K562 (cell line): Measurements from ENCODE around the gene PKLR. TPM values are rescaled to one million over a fixed set of nuclear protein-coding genes. Genes with fewer than 3 reads are reported as not detected.

Experiments used
- GTF2E2 ChIP-seq: fragments of 200-800 bp; sonication (Bioruptor generic); IDR thresholded peaks from 2 replicates; pipeline ENCODE4 v1.6.1; 2016; ENCODE audit warnings: missing genetic modification characterization, missing compliant biosample characterization
- NFE2 ChIP-seq: IDR thresholded peaks from 2 replicates; pipeline ENCODE4 v1.6.1; 2014; ENCODE audit warnings: antibody characterized with exemption, low read depth
- RBM22 ChIP-seq: fragments of 200-400 bp; formaldehyde crosslinking; IDR thresholded peaks from 2 replicates; pipeline ENCODE4 v1.6.1; 2018; ENCODE audit warnings: low read length, low read depth; ENCODE audit not compliant: poor library complexity, severe bottlenecking
- ZBTB17 ChIP-seq: fragments of 450-650 bp; formaldehyde crosslinking; IDR thresholded peaks from 2 replicates; pipeline ENCODE4 v1.4.0; 2020; ENCODE audit warnings: mild to moderate bottlenecking
- polyA plus RNA-seq, 8 experiments: library from polyadenylated mRNA; depleted of rRNA in 4 of 8; stranded (reverse) in 5 of 8; unstranded in 3 of 8; fragments of >200 nt; fragmentation: Nextera tagmentation in 2 of 8; fragmentation: Illumina TruSeq in 1 of 8; extraction: Ambion mirVana in 2 of 8; extraction: Trizol in 1 of 8; gene quantifications; 2 replicates each; pipeline versions ENCODE4 v1.2.1 to v1.2.3, GENCODE V29; 2011 to 2014; ENCODE audit warnings: inconsistent platforms in 1 of 8, missing spikeins in 1 of 8
- total RNA-seq, 7 experiments: library from RNA; depleted of rRNA in 6 of 7; stranded (reverse); fragments of >200 nt in 6 of 7; fragmentation: Illumina TruSeq in 2 of 7; extraction: Trizol in 2 of 7; gene quantifications; 2 replicates each; pipeline versions ENCODE4 v1.2.1 to v1.2.3, GENCODE V29; 2011 to 2021; ENCODE audit warnings: low replicate concordance in 1 of 7
- TF ChIP-seq, protein P1 (sequence below): fragments of 200-600 bp; sonication (generic); IDR thresholded peaks from one replicate; pipeline ENCODE4 v1.6.1; 2012; ENCODE audit warnings: mild to moderate bottlenecking, low read depth, low read length, inconsistent platforms
- TF ChIP-seq, protein P2 (sequence below), 2 experiments: fragments of 150-350 bp in 1 of 2; IDR thresholded peaks; 2 replicates each; pipeline ENCODE4 v1.6.1; 2012 to 2016; ENCODE audit warnings: low read depth in 2 of 2, low read length in 2 of 2, mild to moderate bottlenecking in 1 of 2, moderate library complexity in 1 of 2
- TF ChIP-seq, protein P3 (sequence below): sonication (generic); formaldehyde crosslinking; IDR thresholded peaks from 2 replicates; pipeline ENCODE4 v1.8.0; 2022; ENCODE audit warnings: missing genetic modification reagents, mild to moderate bottlenecking, borderline replicate concordance
- TF ChIP-seq, protein P4 (sequence below), 2 experiments: fragments of 450-650 bp; IDR thresholded peaks; 2 replicates each; pipeline ENCODE4 v1.6.1; 2018; ENCODE audit warnings: mild to moderate bottlenecking in 2 of 2, low read depth in 1 of 2; ENCODE audit not compliant: partially characterized antibody in 2 of 2

PKLR gene
- total and polyA plus RNA-seq, 9 of the 15 experiments (the other 6 are each of a cell fraction or from before 2014, with no cell fraction given), result 10.7 to 78.4 (median 38.2) TPM

DNA sequence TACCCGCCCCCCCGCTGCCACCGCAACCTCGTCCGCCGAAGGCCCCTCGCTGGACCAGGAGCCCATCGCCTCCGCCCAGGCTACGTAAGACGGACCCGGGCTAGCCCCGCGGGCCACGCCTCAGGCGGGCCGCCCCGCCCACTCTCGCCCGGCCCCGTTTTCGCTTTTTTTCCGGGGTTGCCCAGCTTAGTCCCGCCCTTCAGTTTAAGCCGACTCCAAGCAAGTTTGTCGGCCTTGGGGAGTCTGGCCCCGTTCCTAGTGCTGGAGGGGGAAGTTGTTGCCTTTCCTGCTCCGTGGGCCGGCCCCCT lies 22.4 kb upstream of the PKLR start (continued):
- TF ChIP-seq, protein P1, sequence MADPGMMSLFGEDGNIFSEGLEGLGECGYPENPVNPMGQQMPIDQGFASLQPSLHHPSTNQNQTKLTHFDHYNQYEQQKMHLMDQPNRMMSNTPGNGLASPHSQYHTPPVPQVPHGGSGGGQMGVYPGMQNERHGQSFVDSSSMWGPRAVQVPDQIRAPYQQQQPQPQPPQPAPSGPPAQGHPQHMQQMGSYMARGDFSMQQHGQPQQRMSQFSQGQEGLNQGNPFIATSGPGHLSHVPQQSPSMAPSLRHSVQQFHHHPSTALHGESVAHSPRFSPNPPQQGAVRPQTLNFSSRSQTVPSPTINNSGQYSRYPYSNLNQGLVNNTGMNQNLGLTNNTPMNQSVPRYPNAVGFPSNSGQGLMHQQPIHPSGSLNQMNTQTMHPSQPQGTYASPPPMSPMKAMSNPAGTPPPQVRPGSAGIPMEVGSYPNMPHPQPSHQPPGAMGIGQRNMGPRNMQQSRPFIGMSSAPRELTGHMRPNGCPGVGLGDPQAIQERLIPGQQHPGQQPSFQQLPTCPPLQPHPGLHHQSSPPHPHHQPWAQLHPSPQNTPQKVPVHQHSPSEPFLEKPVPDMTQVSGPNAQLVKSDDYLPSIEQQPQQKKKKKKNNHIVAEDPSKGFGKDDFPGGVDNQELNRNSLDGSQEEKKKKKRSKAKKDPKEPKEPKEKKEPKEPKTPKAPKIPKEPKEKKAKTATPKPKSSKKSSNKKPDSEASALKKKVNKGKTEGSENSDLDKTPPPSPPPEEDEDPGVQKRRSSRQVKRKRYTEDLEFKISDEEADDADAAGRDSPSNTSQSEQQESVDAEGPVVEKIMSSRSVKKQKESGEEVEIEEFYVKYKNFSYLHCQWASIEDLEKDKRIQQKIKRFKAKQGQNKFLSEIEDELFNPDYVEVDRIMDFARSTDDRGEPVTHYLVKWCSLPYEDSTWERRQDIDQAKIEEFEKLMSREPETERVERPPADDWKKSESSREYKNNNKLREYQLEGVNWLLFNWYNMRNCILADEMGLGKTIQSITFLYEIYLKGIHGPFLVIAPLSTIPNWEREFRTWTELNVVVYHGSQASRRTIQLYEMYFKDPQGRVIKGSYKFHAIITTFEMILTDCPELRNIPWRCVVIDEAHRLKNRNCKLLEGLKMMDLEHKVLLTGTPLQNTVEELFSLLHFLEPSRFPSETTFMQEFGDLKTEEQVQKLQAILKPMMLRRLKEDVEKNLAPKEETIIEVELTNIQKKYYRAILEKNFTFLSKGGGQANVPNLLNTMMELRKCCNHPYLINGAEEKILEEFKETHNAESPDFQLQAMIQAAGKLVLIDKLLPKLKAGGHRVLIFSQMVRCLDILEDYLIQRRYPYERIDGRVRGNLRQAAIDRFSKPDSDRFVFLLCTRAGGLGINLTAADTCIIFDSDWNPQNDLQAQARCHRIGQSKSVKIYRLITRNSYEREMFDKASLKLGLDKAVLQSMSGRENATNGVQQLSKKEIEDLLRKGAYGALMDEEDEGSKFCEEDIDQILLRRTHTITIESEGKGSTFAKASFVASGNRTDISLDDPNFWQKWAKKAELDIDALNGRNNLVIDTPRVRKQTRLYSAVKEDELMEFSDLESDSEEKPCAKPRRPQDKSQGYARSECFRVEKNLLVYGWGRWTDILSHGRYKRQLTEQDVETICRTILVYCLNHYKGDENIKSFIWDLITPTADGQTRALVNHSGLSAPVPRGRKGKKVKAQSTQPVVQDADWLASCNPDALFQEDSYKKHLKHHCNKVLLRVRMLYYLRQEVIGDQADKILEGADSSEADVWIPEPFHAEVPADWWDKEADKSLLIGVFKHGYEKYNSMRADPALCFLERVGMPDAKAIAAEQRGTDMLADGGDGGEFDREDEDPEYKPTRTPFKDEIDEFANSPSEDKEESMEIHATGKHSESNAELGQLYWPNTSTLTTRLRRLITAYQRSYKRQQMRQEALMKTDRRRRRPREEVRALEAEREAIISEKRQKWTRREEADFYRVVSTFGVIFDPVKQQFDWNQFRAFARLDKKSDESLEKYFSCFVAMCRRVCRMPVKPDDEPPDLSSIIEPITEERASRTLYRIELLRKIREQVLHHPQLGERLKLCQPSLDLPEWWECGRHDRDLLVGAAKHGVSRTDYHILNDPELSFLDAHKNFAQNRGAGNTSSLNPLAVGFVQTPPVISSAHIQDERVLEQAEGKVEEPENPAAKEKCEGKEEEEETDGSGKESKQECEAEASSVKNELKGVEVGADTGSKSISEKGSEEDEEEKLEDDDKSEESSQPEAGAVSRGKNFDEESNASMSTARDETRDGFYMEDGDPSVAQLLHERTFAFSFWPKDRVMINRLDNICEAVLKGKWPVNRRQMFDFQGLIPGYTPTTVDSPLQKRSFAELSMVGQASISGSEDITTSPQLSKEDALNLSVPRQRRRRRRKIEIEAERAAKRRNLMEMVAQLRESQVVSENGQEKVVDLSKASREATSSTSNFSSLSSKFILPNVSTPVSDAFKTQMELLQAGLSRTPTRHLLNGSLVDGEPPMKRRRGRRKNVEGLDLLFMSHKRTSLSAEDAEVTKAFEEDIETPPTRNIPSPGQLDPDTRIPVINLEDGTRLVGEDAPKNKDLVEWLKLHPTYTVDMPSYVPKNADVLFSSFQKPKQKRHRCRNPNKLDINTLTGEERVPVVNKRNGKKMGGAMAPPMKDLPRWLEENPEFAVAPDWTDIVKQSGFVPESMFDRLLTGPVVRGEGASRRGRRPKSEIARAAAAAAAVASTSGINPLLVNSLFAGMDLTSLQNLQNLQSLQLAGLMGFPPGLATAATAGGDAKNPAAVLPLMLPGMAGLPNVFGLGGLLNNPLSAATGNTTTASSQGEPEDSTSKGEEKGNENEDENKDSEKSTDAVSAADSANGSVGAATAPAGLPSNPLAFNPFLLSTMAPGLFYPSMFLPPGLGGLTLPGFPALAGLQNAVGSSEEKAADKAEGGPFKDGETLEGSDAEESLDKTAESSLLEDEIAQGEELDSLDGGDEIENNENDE, result no peak
- TF ChIP-seq ZBTB17 (CRISPR knock-in tag) (no peak), GTF2E2 (tag) (no peak), RBM22 (no peak), NFE2 (no peak)
- TF ChIP-seq, protein P2, sequence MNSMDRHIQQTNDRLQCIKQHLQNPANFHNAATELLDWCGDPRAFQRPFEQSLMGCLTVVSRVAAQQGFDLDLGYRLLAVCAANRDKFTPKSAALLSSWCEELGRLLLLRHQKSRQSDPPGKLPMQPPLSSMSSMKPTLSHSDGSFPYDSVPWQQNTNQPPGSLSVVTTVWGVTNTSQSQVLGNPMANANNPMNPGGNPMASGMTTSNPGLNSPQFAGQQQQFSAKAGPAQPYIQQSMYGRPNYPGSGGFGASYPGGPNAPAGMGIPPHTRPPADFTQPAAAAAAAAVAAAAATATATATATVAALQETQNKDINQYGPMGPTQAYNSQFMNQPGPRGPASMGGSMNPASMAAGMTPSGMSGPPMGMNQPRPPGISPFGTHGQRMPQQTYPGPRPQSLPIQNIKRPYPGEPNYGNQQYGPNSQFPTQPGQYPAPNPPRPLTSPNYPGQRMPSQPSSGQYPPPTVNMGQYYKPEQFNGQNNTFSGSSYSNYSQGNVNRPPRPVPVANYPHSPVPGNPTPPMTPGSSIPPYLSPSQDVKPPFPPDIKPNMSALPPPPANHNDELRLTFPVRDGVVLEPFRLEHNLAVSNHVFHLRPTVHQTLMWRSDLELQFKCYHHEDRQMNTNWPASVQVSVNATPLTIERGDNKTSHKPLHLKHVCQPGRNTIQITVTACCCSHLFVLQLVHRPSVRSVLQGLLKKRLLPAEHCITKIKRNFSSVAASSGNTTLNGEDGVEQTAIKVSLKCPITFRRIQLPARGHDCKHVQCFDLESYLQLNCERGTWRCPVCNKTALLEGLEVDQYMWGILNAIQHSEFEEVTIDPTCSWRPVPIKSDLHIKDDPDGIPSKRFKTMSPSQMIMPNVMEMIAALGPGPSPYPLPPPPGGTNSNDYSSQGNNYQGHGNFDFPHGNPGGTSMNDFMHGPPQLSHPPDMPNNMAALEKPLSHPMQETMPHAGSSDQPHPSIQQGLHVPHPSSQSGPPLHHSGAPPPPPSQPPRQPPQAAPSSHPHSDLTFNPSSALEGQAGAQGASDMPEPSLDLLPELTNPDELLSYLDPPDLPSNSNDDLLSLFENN (IDR thresholded peaks at IDR 0.05; ENCODE audit: low read depth in 2 of 2, low read length in 2 of 2), result no peak
- TF ChIP-seq, protein P3, sequence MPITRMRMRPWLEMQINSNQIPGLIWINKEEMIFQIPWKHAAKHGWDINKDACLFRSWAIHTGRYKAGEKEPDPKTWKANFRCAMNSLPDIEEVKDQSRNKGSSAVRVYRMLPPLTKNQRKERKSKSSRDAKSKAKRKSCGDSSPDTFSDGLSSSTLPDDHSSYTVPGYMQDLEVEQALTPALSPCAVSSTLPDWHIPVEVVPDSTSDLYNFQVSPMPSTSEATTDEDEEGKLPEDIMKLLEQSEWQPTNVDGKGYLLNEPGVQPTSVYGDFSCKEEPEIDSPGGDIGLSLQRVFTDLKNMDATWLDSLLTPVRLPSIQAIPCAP (CRISPR knock-in tag), result no peak
- TF ChIP-seq, protein P4, sequence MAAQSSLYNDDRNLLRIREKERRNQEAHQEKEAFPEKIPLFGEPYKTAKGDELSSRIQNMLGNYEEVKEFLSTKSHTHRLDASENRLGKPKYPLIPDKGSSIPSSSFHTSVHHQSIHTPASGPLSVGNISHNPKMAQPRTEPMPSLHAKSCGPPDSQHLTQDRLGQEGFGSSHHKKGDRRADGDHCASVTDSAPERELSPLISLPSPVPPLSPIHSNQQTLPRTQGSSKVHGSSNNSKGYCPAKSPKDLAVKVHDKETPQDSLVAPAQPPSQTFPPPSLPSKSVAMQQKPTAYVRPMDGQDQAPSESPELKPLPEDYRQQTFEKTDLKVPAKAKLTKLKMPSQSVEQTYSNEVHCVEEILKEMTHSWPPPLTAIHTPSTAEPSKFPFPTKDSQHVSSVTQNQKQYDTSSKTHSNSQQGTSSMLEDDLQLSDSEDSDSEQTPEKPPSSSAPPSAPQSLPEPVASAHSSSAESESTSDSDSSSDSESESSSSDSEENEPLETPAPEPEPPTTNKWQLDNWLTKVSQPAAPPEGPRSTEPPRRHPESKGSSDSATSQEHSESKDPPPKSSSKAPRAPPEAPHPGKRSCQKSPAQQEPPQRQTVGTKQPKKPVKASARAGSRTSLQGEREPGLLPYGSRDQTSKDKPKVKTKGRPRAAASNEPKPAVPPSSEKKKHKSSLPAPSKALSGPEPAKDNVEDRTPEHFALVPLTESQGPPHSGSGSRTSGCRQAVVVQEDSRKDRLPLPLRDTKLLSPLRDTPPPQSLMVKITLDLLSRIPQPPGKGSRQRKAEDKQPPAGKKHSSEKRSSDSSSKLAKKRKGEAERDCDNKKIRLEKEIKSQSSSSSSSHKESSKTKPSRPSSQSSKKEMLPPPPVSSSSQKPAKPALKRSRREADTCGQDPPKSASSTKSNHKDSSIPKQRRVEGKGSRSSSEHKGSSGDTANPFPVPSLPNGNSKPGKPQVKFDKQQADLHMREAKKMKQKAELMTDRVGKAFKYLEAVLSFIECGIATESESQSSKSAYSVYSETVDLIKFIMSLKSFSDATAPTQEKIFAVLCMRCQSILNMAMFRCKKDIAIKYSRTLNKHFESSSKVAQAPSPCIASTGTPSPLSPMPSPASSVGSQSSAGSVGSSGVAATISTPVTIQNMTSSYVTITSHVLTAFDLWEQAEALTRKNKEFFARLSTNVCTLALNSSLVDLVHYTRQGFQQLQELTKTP (IDR thresholded peaks at IDR 0.05; ENCODE audit: low read depth in 1 of 2, partially characterized antibody in 2 of 2), result no peak
